Effector CD4-positive, alpha-beta T cell (primary cell): ENCODE results near the gene RAB9B.

Source experiments
- DNase-seq: peaks from one replicate; pipeline ENCODE4 v3.0.0-alpha.2; 2020

Gene RAB9B

GRCh38 chrX:103806862-103807474 is 25.1 kb downstream of the RAB9B start:
- DNase-seq = no peak

GRCh38 chrX:103805860-103806259 is 26.2 kb downstream of the RAB9B start:
- no peak for DNase-seq

DNA sequence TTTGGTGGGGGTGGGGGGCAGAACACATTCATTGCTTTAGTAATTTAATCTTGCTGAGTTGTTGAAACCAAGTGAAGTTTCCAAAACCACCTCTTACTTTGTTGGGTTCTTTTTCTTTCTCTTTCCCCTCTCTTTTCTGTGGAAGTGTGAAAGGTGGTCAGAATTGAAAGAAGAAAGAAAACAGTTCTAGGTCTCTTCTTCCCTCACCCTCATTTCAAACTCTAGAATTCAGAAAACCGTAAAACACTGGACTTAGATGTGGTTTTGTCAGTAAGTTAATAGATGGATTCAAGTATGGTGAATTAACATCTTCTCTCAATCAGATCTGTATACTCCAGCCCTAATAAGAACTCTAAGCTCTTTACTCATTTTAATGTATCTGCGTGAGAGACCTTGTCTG is 31.7 kb downstream of the RAB9B start:
- no peak for DNase-seq

DNA sequence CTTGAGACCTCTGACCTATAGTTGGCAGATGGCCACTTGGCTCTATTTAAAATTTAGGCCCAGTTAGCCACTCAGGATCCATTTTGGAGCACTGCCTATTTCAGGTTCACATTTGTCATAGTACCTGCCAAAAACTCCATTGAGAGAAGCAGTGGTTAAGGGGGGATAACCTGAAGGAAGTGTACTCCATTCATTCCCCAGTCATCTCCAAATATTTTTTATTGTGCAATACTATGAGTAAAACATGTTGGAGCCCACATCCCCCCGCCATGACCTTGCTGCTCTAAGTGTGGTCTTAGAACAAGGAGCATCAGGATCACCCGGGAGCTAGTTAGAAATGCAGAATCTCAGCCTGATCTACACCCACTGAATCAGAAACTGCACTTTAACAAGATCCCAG is 34.4 kb downstream of the RAB9B start:
- DNase-seq = no peak

DNA sequence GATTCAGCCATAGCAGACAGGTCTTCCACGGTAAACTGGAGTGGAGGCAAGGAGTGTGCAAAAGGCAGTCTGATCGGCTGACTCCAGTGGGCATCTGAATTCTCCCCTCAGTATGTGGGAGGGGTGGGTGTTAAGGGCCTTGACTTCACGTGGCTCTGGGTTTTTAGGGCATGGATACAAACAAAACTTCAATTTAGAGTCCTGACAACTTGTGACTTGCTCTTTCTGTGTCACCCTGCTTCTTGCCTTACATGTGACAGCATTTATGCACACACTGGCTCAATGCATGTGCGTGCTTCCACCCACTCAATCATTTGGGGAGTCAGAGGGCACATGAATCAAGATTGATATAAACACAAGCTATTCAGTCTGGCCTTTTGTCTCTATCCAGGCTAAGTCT is 37.9 kb downstream of the RAB9B start:
- DNase-seq = no peak

GRCh38 chrX:103793545-103793940 is 38.5 kb downstream of the RAB9B start:
- DNase-seq = no peak

- DNase-seq = no peak
Observed at GRCh38 chrX:103792916-103793544, 39.0 kb downstream of the RAB9B start.

GRCh38 chrX:103791826-103792485 is 40.1 kb downstream of the RAB9B start:
- DNase-seq = no peak

DNA sequence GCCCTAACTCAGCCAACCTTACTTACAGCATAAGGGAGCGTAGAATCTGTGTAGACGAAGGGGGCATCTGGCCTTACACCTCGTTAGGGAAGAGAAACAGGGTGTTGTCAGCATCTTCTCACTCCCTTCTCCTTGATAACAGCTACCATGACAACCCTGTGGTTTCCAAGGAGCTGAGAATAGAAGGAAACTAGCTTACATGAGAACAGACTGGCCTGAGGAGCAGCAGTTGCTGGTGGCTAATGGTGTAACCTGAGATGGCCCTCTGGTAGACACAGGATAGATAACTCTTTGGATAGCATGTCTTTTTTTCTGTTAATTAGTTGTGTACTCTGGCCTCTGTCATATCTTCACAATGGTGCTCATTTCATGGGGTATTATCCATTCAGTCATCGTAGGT is 40.8 kb downstream of the RAB9B start:
- no peak for DNase-seq

- DNase-seq = no peak
Observed at GRCh38 chrX:103789004-103789403, 43.1 kb downstream of the RAB9B start.

- no peak for DNase-seq
Observed at GRCh38 chrX:103783971-103784370, 48.1 kb downstream of the RAB9B start.

DNA sequence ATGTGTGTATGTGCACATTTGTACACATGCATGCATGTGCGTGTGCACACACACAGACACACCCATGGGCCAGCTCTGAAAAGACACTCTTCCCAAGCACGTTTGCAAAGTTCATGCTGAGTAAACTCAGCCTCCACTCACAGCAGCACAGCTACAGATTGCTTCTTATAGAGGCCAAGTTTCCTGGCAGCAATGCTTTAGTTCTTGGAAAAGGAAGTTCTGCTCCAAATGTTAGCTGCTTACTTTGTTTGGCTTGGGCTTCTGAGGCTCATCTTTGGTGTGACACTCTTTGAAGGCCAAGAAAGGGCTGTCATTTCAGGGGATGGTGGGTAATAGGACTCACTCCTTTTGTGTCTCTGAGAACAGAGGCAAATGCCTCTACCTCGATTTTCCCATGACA is 48.9 kb downstream of the RAB9B start:
- DNase-seq = no peak

- no peak for DNase-seq
Observed at GRCh38 chrX:103782640-103783039, 49.4 kb downstream of the RAB9B start.

GRCh38 chrX:103781706-103782105 is 50.4 kb downstream of the RAB9B start:
- DNase-seq = no peak

DNA sequence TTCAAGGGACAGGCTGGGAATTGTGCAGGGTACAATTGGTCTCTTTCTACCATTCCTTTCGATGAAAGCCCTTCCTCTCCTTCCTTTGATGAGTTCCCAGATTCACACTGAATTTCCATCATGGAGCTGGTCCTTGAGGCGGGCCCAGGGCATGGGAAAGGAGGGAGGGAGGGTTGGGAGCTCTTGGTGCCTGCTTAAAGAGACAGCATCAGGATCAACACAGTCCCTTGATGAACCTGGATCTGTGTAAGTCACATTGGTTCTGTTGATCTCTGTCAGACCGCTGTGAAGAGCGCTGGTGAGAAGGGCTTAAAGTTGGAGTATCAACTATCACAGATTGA is 51.0 kb downstream of the RAB9B start:
- no peak for DNase-seq

DNA sequence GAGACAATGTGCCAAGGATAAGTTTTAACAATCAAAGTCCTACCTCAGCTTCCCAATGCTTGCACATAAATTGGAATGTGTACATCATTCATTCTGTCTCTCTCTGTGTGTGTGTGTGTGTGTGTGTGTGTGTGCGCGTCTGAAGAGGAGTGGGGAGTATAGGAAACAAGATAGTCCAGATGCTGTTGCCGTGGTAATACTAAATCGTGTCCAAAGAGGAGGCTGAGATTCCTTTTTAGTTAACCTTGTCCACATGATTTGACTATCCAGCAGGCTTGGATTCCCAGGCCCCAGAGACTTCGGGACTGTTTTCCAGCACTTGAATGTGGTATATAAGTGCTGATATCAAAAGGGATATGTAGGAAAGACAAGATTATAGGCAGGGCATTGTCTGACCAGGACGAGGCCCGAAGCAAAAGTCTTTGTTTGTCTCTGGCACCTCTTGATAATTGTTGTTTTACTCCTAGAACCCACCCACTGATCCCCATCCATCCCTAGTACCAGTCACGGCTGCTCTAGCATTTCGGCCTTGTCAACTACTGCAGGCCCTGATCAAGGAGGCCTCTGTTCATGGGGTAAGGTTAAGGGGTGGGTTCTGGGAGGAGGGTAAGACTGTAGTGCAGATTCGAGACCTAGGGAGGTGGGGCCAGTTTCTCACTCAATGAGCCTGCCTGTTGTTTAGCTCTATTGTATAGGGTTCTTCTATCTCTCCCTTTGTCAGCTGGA is 51.6 kb downstream of the RAB9B start:
- DNase-seq = no peak

- no peak for DNase-seq
Observed at GRCh38 chrX:103779141-103779789, 52.8 kb downstream of the RAB9B start.

GRCh38 chrX:103776546-103776945 is 55.5 kb downstream of the RAB9B start, which contains the start of gene PLP1:
Gene PLP1 (plus strand): TSS chrX:103776840. CDS start chrX:103776996, 156 bp downstream.
- DNase-seq = no peak

DNA sequence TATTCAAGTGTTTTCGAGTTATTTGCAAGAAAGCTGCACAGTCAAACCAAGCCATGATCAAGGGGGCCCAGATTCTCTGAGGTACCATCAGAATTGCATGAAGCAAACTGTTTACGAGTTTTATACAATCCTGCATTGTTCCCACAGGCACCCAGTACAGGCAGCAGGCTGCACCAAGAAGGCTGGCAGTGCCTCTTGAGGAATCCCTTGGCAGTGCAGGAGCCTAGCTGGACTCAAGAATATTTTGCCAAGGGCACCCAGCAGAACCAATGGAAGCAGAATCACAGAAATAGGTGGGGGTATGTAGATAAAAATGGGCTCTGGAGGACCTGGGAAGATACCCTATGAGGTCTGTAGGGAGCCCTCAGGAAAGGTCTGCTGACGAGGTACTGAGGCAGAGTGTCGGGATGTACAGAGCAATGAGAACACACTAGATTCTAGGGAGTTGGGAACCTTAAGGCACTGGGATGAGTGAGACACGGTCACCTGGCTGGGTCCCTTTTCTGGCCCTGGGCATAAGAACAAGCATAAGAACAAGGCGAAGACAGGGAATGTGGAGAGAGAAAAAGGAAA is 57.9 kb downstream of the RAB9B start:
- no peak for DNase-seq

- DNase-seq = no peak
Observed at GRCh38 chrX:103773445-103773844, 58.6 kb downstream of the RAB9B start.
